ENCODE data around the gene ARL2BP. TPM values are rescaled to one million over a fixed set of nuclear protein-coding genes. Genes with fewer than 3 reads are reported as not detected.

Gene ARL2BP
- 36.8 and 38.8 TPM in 2 replicates for total RNA-seq
- 49.7 TPM for total RNA-seq (2013)
- 26.9 and 32.5 TPM in 2 replicates for polyA plus RNA-seq
- 32.1 and 32.2 TPM in 2 replicates for polyA minus RNA-seq

- peaks cover 1 to 18% of the 10 kb centered on the region in 2 experiments for H3K36me3 ChIP-seq (replicated peaks in 1 of 2; ENCODE audit: control extremely low read depth in 1 of 2, control insufficient read depth in 1 of 2, extremely low read depth in 1 of 2, insufficient read depth in 2 of 2, low read length in 1 of 2)
Measured at GRCh38 chr16:57244767-57245471, at the start of gene ARL2BP. TSS of gene ARL2BP (plus strand) at chr16:57245259. CDS start at chr16:57245368, 109 bp downstream.

More at GRCh38 chr16:57244767-57245471, at the start of gene ARL2BP:
- ChIA-PET POLR2A (interaction anchor here (1.0 to 1.3 kb wide), 5 partner anchors 9 to 202 kb away, joined by 3 to 6 read pairs (median 3); partner anchors contain the start of genes CIAPIN1, COQ9 and PSME3IP1), CTCF (interaction anchor here (0.5 to 0.9 kb wide), 2 partner anchors 10 to 229 kb away, joined by 3 read pairs; no protein-coding TSS in a partner anchor)
- Histone ChIP-seq H2AFZ (ENCODE audit: insufficient read depth, low read depth, low read length, poor library complexity, severe bottlenecking) (peak within 1 kb of the TSS; percentile 86), H3K4me2 (replicated peaks; ENCODE audit: low read depth, low read length, poor library complexity, severe bottlenecking) (peak within 1 kb of the TSS; percentile 90), H3K9ac (ENCODE audit: low read length) (peak within 1 kb of the TSS; percentile 80), H3K27me3 (replicated peaks in 1 of 4; ENCODE audit: control extremely low read depth in 1 of 4, control insufficient read depth in 3 of 4, insufficient read depth in 4 of 4, low read length in 3 of 4) (no peaks in the 10 kb centered on the region), H3K27ac (ENCODE audit: low read length in 2 of 2) (peak within 1 kb of the TSS; percentile 79 to 92), H3K79me2 (ENCODE audit: control insufficient read depth, insufficient read depth, low read length) (peaks cover 7% of the 10 kb centered on the region), H3K4me1 (ENCODE audit: control insufficient read depth in 2 of 2, insufficient read depth in 2 of 2, low read length in 2 of 2) (peaks cover 26 to 33% of the 10 kb centered on the region in 2 donors), H3K4me3 (ENCODE audit: control extremely low read depth in 1 of 5, extremely low read depth in 1 of 5, insufficient read depth in 1 of 5, low read depth in 2 of 5, low read length in 4 of 5) (peak within 1 kb of the TSS; percentile 74 to 85 (median 79)), H3K9me3 (ENCODE audit: control extremely low read depth in 1 of 3, control insufficient read depth in 2 of 3, insufficient read depth in 1 of 3, low read length in 2 of 3) (no peaks in the 10 kb centered on the region), H4K20me1 (ENCODE audit: control insufficient read depth, insufficient read depth, low read length, poor library complexity, severe bottlenecking) (no peaks in the 10 kb centered on the region)
- peak within 1 kb of the TSS; percentile 96 for H3K27ac Mint-ChIP-seq
- TF ChIP-seq CTCF (IDR thresholded peaks at IDR 0.05) (no peak), EZH2 (IDR thresholded peaks at IDR 0.05; ENCODE audit: borderline replicate concordance, insufficient read depth, low read depth, low read length, poor library complexity, severe bottlenecking) (no peak)
- H3K9me3 Mint-ChIP-seq (ENCODE audit: insufficient read depth), result no peaks in the 10 kb centered on the region
- DNase-seq, result peak; percentile 96
- H3K4me3 Mint-ChIP-seq, result peak within 1 kb of the TSS; percentile 99
- no peaks in the 10 kb centered on the region for H3K27me3 Mint-ChIP-seq
- under 1% methylated on average over 70 of the region's 77 CpGs for WGBS (ENCODE audit: insufficient coverage)
- intact Hi-C loops (cut with micrococcal nuclease), result loop anchor here (1.0 to 10.0 kb wide), 8 partner anchors 55 to 760 kb away; partner anchors contain the start of genes CIAPIN1, COQ9, HERPUD1 and MT2A
- peak; percentile 95 for ATAC-seq (ENCODE audit: low read depth)
- H3K4me1 Mint-ChIP-seq, result peaks cover 34% of the 10 kb centered on the region

Measured in B cell (primary cell).